H1 (cell line): ENCODE measurements around the gene CRNKL1. TPM values are rescaled to one million over a fixed set of nuclear protein-coding genes. Genes with fewer than 3 reads are reported as not detected.

Source experiments
- CTCF ChIA-PET: fragments of 300-600 bp; sonication (Branson Sonifier 250); formaldehyde crosslinking; loops from one replicate; lab custom pipeline; 2021; ENCODE audit not compliant: partially characterized antibody; lab: Charles Lee
- POLR2A ChIA-PET: fragments of 300-600 bp; sonication (Branson Sonifier 250); formaldehyde crosslinking; loops from one replicate; lab custom pipeline; 2021; ENCODE audit warnings: inconsistent platforms; ENCODE audit not compliant: partially characterized antibody; lab: Charles Lee
- DNase-seq, 2 experiments: peaks; one replicate each; pipeline versions ENCODE4 v3.0.0 to v3.0.0-alpha.2; 2010 to 2022; ENCODE audit warnings: low spot score in 2 of 2, low read depth in 1 of 2, mixed read lengths in 1 of 2
- FAIRE-seq: peaks from 2 replicates; lab custom pipeline; 2011; peaks lifted over from hg19 to GRCh38; lab: Jason Lieb, UNC
- H2AFZ ChIP-seq: 2 replicates; pipeline ENCODE4 v1.8.1; 2012; ENCODE audit warnings: low read length, inconsistent platforms
- H2AK5ac ChIP-seq: 2 replicates; pipeline ENCODE4 v1.6.1; 2013; ENCODE audit warnings: low read depth, low read length
- H2BK120ac ChIP-seq: replicated peaks from 2 replicates; pipeline ENCODE3; 2013; ENCODE audit warnings: low read depth, low read length, inconsistent platforms
- H2BK12ac ChIP-seq: 2 replicates; pipeline ENCODE4 v1.6.1; 2013; ENCODE audit warnings: low read depth, low read length
- H2BK15ac ChIP-seq: 2 replicates; pipeline ENCODE4 v1.6.1; 2013; ENCODE audit warnings: low read length
- H2BK20ac ChIP-seq: 2 replicates; pipeline ENCODE4 v1.6.1; 2013; ENCODE audit warnings: low read length
- H2BK5ac ChIP-seq: 2 replicates; pipeline ENCODE4 v1.6.1; 2013; ENCODE audit warnings: low read depth, low read length
- H3K14ac ChIP-seq: 2 replicates; pipeline ENCODE4 v1.6.1; 2013; ENCODE audit warnings: inconsistent platforms; ENCODE audit not compliant: insufficient read length
- H3K18ac ChIP-seq: 2 replicates; pipeline ENCODE4 v1.6.1; 2013; ENCODE audit warnings: low read length; ENCODE audit errors: extremely low read depth
- H3K23ac ChIP-seq: 2 replicates; pipeline ENCODE4 v1.6.1; 2013; ENCODE audit warnings: inconsistent platforms; ENCODE audit not compliant: insufficient read length
- H3K23me2 ChIP-seq: 2 replicates; pipeline ENCODE4 v1.6.1; 2013; ENCODE audit warnings: low read depth, low read length
- H3K27ac ChIP-seq: 2 replicates; pipeline ENCODE4 v1.6.1; 2011; ENCODE audit warnings: low read depth, low read length, inconsistent platforms
- H3K27me3 ChIP-seq, 4 experiments: replicated peaks in 1 of 4; 1 replicate in 1 of 4; 2 replicates in 3 of 4; pipeline versions ENCODE4 v1.6.1 to v1.8.1; 2011 to 2013; ENCODE audit warnings: low read length in 3 of 4, mild to moderate bottlenecking in 3 of 4, inconsistent platforms in 2 of 4, mixed read lengths in 2 of 4, moderate library complexity in 1 of 4; ENCODE audit not compliant: control insufficient read depth in 3 of 4, insufficient read depth in 3 of 4; ENCODE audit errors: extremely low read depth in 1 of 4
- H3K36me3 ChIP-seq, 4 experiments: 2 replicates each; pipeline versions ENCODE4 v1.6.1 to v1.8.1; 2011 to 2013; ENCODE audit warnings: mild to moderate bottlenecking in 4 of 4, low read length in 3 of 4, moderate library complexity in 2 of 4, control low read depth in 1 of 4, inconsistent platforms in 1 of 4; ENCODE audit not compliant: insufficient read depth in 4 of 4, control insufficient read depth in 2 of 4
- H3K4ac ChIP-seq: replicated peaks from 2 replicates; pipeline ENCODE3; 2013; ENCODE audit warnings: low read length, low read depth, mixed read lengths, inconsistent platforms; ENCODE audit not compliant: insufficient read length
- H3K4me1 ChIP-seq, 4 experiments: replicated peaks in 1 of 4; 1 replicate in 1 of 4; 2 replicates in 3 of 4; pipeline versions ENCODE4 v1.6.1 to v1.8.1; 2011 to 2013; ENCODE audit warnings: low read length in 3 of 4, inconsistent platforms in 2 of 4, mixed read lengths in 1 of 4; ENCODE audit not compliant: insufficient read depth in 4 of 4, control insufficient read depth in 3 of 4
- H3K4me2 ChIP-seq, 2 experiments: 2 replicates each; pipeline versions ENCODE4 v1.6.1 to v1.8.1; 2011 to 2013; ENCODE audit warnings: low read depth in 2 of 2, low read length in 2 of 2, control low read depth in 1 of 2, inconsistent platforms in 1 of 2, mild to moderate bottlenecking in 1 of 2; ENCODE audit not compliant: insufficient read depth in 1 of 2
- H3K4me3 ChIP-seq, 4 experiments: fragments of 200-600, 300-600 bp in 1 of 4; sonication (generic), shearing (Covaris generic), sonication (Bioruptor Twin) in 1 of 4; 2 replicates each; pipeline versions ENCODE4 v1.5.1 to v1.8.1; 2011 to 2016; ENCODE audit warnings: low read length in 4 of 4, low read depth in 3 of 4, control low read depth in 2 of 4, inconsistent platforms in 2 of 4, mild to moderate bottlenecking in 2 of 4, mixed read lengths in 1 of 4, moderate library complexity in 1 of 4; ENCODE audit not compliant: insufficient read depth in 2 of 4; ENCODE audit errors: extremely low read depth in 1 of 4
- H3K56ac ChIP-seq: replicated peaks from 2 replicates; pipeline ENCODE3; 2013; ENCODE audit warnings: low read depth, mild to moderate bottlenecking, mixed read lengths, low read length, inconsistent platforms; ENCODE audit not compliant: insufficient read length
- H3K79me1 ChIP-seq: 2 replicates; pipeline ENCODE4 v1.6.1; 2013; ENCODE audit warnings: low read depth, low read length, control low read depth
- H3K79me2 ChIP-seq, 2 experiments: 2 replicates each; pipeline versions ENCODE4 v1.6.1 to v1.8.1; 2012 to 2013; ENCODE audit warnings: low read length in 2 of 2, mild to moderate bottlenecking in 2 of 2, inconsistent platforms in 1 of 2; ENCODE audit not compliant: insufficient read depth in 2 of 2, control insufficient read depth in 1 of 2
- H3K9ac ChIP-seq, 4 experiments: replicated peaks in 1 of 4; 1 replicate in 1 of 4; 2 replicates in 3 of 4; pipeline versions ENCODE4 v1.6.1 to v1.8.1; 2011 to 2013; ENCODE audit warnings: low read depth in 3 of 4, low read length in 3 of 4, control low read depth in 2 of 4, mild to moderate bottlenecking in 2 of 4, moderate library complexity in 2 of 4, inconsistent platforms in 1 of 4; ENCODE audit errors: extremely low read depth in 1 of 4
- H3K9me3 ChIP-seq, 2 experiments: 2 replicates each; pipeline versions ENCODE4 v1.6.1 to v1.8.1; 2012 to 2013; ENCODE audit warnings: mild to moderate bottlenecking in 2 of 2, moderate library complexity in 2 of 2, control low read depth in 1 of 2, inconsistent platforms in 1 of 2, low read depth in 1 of 2, low read length in 1 of 2, mixed read lengths in 1 of 2; ENCODE audit not compliant: insufficient read depth in 2 of 2
- H4K20me1 ChIP-seq, 2 experiments: replicated peaks in 1 of 2; 2 replicates each; pipeline versions ENCODE3 to v1.8.1; 2011 to 2013; ENCODE audit warnings: inconsistent platforms in 2 of 2, low read length in 2 of 2, mild to moderate bottlenecking in 1 of 2; ENCODE audit not compliant: insufficient read depth in 2 of 2, control insufficient read depth in 1 of 2
- H4K5ac ChIP-seq: 2 replicates; pipeline ENCODE4 v1.6.1; 2013; ENCODE audit warnings: low read length, low read depth, mixed read lengths, inconsistent platforms; ENCODE audit not compliant: insufficient read length
- H4K8ac ChIP-seq: 2 replicates; pipeline ENCODE4 v1.8.0; 2013; ENCODE audit warnings: mild to moderate bottlenecking, moderate library complexity, low read length, inconsistent platforms; ENCODE audit not compliant: insufficient read depth; ENCODE audit errors: extremely low read depth
- H4K91ac ChIP-seq: replicated peaks from 2 replicates; pipeline ENCODE3; 2013; ENCODE audit warnings: low read length, mixed read lengths, inconsistent platforms; ENCODE audit not compliant: insufficient read length
- POLR2AphosphoS5 ChIP-seq: IDR thresholded peaks from 2 replicates; pipeline ENCODE4 v1.6.1; 2011; ENCODE audit warnings: low read depth, low read length
- SAP30 ChIP-seq: fragments of 300-600 bp; sonication (generic); IDR thresholded peaks from 2 replicates; pipeline ENCODE4 v1.7.1; 2012; ENCODE audit warnings: low read length, moderate library complexity, mild to moderate bottlenecking, inconsistent platforms; ENCODE audit not compliant: insufficient read depth, insufficient replicate concordance
- SIN3A ChIP-seq, 2 experiments: IDR thresholded peaks in 1 of 2; conservative IDR thresholded peaks in 1 of 2; 2 replicates each; pipeline ENCODE4 v1.6.1; 2011 to 2012; ENCODE audit warnings: low read length in 2 of 2, improper control_type of control experiment in 1 of 2, low read depth in 1 of 2, mild to moderate bottlenecking in 1 of 2
- WGBS, 2 experiments: shearing (Covaris generic) in 1 of 2; methylation state at CpG; one replicate each; pipeline versions ENCODE4 v1.1.6 to v1.1.7; 2013 to 2015; ENCODE audit warnings: low lambda C conversion rate in 2 of 2, mixed read lengths in 2 of 2, inconsistent platforms in 1 of 2, low coverage in 1 of 2, missing lambda C conversion rate in 1 of 2; ENCODE audit not compliant: insufficient replicate concordance in 2 of 2, insufficient coverage in 1 of 2, insufficient read length in 1 of 2; ENCODE audit errors: extremely low coverage in 1 of 2, missing lambda C conversion rate in 1 of 2; 5-methylcytosine and 5-hydroxymethylcytosine counted together
- polyA plus RNA-seq, 7 experiments: library from polyadenylated mRNA; depleted of rRNA in 3 of 7; stranded (reverse) in 5 of 7; unstranded in 2 of 7; fragments of >200 nt in 5 of 7; fragments of 200-250 nt in 2 of 7; gene quantifications; 1 replicate in 5 of 7; 2 replicates in 1 of 7; 4 replicates in 1 of 7; pipeline versions ENCODE4 v1.2.1 to v1.2.3, GENCODE V29; 2011 to 2013; ENCODE audit warnings: missing spikeins in 2 of 7, mixed read lengths in 2 of 7
- total RNA-seq: library from RNA; stranded (reverse); fragmentation: NEBNext Ultra II Directional; extraction: Animal tissue kit (Norgen Biotek cat#: 25700); gene quantifications from 2 replicates; pipeline ENCODE4 v1.2.1, GENCODE V29; 2021

CRNKL1 gene
- total and polyA plus RNA-seq, 2 of the 8 experiments (the other 6 are each of a cell fraction or from before 2014, with no cell fraction given) = 4.0 to 26.5 TPM

- H3K27me3 ChIP-seq = no peaks in the 10 kb centered on the region
- H4K20me1 ChIP-seq = no peaks in the 10 kb centered on the region
- H3K4me3 ChIP-seq = no peak overlapping the region
- H3K79me1 ChIP-seq = no peaks in the 10 kb centered on the region
- H3K23me2 ChIP-seq = no peaks in the 10 kb centered on the region
- no peak overlapping the region for H4K91ac ChIP-seq
- ChIA-PET CTCF (interaction anchor here (0.7 to 3.5 kb wide), 13 partner anchors 8 to 510 kb away, joined by 3 to 17 read pairs (median 4); no protein-coding TSS in a partner anchor), POLR2A (no interaction called here)
- no peaks in the 10 kb centered on the region for H3K79me2 ChIP-seq
- no peak for DNase-seq
- no peak overlapping the region for H3K18ac ChIP-seq
- H2AK5ac ChIP-seq = no peak overlapping the region
- no peak overlapping the region for H3K4ac ChIP-seq
- H4K8ac ChIP-seq = no peak overlapping the region
- H3K9me3 ChIP-seq = no peaks in the 10 kb centered on the region
- no peak overlapping the region for H3K9ac ChIP-seq
- peaks cover 0 to under 1% (median under 1%) of the 10 kb centered on the region in 4 experiments; a peak in 3 of 7 replicates for H3K4me1 ChIP-seq
- no peak overlapping the region for H3K56ac ChIP-seq
- H3K27ac ChIP-seq = no peak overlapping the region
- H3K14ac ChIP-seq = no peak overlapping the region
- no peak overlapping the region for H2BK20ac ChIP-seq
- no peaks in the 10 kb centered on the region for H3K36me3 ChIP-seq
- no peak overlapping the region for H3K4me2 ChIP-seq
- no peak overlapping the region for H2AFZ ChIP-seq
- H2BK120ac ChIP-seq = no peak overlapping the region
- no peak overlapping the region for H4K5ac ChIP-seq
- 85% methylated on average over 8 of the region's 8 CpGs; no CpG with 5 or more reads in 1 of the 2 experiments for WGBS, 2 experiments
- H2BK12ac ChIP-seq = no peak overlapping the region
- no peak overlapping the region for H2BK5ac ChIP-seq
- no peak overlapping the region for H2BK15ac ChIP-seq
- no peak for FAIRE-seq
- H3K23ac ChIP-seq = no peak overlapping the region
- no peak for TF ChIP-seq SIN3A (conservative IDR thresholded peaks at IDR 0.05 in 1 of 2, IDR thresholded peaks at IDR 0.05 in 1 of 2; ENCODE audit: low read depth in 1 of 2, low read length in 2 of 2)
- no peak for TF ChIP-seq SAP30
- no peak for TF ChIP-seq POLR2AphosphoS5
These were observed 32.1 kb upstream of the CRNKL1 start for GRCh38 chr20:20084296-20084752.
